Cardiac fibroblast (primary cell): ENCODE results near the gene BRK1.
"Not testable (repeated sequence)": the region's sequence is repeated elsewhere in the genome, so short reads cannot be mapped to it uniquely, and the experiment has no call there.

ENCODE experiments used
- DNase-seq, 2 donors: peaks; one replicate each; pipeline versions ENCODE4 v3.0.0 to v3.0.0-alpha.2; 2010; ENCODE audit warnings: low read depth in 2 of 2
- H3K4me3 ChIP-seq, 2 donors: replicated peaks in 1 of 2; 1 replicate in 1 of 2; 2 replicates in 1 of 2; pipeline ENCODE4 v1.5.1; 2011; ENCODE audit warnings: low read depth in 2 of 2, low read length in 2 of 2, mild to moderate bottlenecking in 2 of 2, moderate library complexity in 1 of 2
- TF ChIP-seq, protein P1 (sequence below): IDR thresholded peaks from one replicate; pipeline ENCODE4 v1.5.1; 2011; ENCODE audit warnings: low read depth, mild to moderate bottlenecking, low read length, inconsistent platforms

The BRK1 gene

DNA sequence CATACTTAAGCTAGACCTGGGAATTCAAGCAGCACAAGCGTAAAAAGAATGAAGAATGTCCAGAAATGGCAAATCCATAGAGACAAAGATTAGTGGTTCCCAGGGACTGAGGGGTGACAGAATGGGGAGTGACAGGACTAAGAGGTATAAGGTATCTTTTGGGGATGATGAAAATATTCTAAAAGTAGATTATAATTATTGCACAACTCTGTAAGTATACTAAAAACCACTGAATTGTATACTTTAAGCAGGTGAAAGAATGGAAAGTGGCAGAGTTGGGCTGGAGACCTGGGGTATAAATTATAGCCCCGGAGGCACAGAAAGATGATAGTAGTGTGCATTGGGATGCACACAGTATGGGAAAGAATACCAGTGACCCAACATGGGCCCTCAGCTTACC lies 5.6 kb downstream of the BRK1 start:
- H3K4me3 ChIP-seq, result no peak overlapping the region
- DNase-seq, result no peak
- TF ChIP-seq, protein P1, sequence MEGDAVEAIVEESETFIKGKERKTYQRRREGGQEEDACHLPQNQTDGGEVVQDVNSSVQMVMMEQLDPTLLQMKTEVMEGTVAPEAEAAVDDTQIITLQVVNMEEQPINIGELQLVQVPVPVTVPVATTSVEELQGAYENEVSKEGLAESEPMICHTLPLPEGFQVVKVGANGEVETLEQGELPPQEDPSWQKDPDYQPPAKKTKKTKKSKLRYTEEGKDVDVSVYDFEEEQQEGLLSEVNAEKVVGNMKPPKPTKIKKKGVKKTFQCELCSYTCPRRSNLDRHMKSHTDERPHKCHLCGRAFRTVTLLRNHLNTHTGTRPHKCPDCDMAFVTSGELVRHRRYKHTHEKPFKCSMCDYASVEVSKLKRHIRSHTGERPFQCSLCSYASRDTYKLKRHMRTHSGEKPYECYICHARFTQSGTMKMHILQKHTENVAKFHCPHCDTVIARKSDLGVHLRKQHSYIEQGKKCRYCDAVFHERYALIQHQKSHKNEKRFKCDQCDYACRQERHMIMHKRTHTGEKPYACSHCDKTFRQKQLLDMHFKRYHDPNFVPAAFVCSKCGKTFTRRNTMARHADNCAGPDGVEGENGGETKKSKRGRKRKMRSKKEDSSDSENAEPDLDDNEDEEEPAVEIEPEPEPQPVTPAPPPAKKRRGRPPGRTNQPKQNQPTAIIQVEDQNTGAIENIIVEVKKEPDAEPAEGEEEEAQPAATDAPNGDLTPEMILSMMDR, result no peak

DNA sequence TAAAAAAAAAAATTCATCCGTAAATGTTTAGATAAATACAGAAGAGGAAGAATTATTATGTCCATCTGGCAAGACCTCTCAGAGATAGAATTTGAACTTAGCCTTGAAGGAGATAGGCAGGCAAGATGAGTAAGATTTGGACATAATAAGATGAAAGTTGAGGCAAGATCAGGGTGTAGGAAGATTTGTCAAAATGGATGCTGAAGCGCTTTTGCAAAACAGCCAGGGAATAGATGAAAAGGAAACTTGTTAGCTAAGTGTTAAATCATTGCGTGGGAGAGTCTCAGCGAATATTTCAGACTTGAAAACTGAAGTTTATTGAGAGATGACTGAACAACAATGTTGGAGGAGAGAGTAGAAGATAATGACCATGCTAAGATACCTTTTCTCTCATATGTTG lies 7.2 kb downstream of the BRK1 start:
- no peak for DNase-seq
- H3K4me3 ChIP-seq, result no peak overlapping the region
- TF ChIP-seq, protein P1, result no peak

DNA sequence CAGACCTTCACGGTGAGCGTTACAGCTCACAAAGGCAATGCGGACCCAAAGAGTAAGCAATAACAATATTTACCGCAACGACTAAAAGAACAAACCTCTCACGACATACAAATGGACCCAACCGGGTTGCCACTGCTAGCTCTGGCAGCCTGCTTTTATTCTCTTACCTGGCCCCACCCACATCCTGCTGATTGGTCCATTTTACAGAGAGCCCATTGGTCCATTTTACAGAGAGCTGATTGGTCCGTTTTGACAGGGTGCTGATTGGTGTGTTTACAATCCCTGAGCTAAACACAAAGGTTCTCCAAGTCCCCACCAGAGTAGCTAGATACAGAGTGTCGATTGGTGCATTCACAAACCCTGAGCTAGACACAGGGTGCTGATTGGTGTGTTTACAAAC lies 20.4 kb downstream of the BRK1 start:
- DNase-seq, result not testable (repeated sequence)

DNA sequence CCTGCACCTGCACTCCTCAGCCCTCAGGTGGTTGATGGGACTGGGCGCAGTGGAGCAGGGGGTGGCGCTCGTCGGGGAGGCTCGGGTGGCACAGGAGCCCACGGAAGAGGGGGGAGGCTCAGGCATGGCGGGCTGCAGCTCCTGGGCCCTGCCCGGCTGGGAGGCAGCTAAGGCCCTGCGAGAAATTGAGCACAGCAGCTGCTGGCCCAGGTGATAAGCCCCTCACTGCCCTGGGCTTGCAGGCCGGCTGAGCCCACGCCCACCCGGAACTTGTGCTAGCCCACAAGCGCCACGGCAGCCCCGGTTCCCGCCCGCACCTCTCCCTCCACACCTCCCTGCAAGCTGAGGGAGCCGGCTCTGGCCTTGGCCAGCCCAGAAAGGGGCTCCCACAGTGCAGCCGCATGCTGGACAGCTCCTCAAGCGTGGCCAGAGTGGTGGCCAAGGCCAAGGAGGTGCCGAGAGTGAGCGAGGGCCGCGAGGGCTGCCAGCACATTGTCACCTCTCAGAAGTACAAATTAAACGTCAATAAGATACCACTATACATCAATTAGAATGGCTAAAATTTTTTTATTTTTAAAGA lies 21.0 kb downstream of the BRK1 start:
- no peak for DNase-seq
- TF ChIP-seq, protein P1, result no peak
- H3K4me3 ChIP-seq, result no peak overlapping the region

More for the DNA sequence above, 20.4 kb downstream of the BRK1 start:
- H3K4me3 ChIP-seq, result not testable (repeated sequence)

DNA sequence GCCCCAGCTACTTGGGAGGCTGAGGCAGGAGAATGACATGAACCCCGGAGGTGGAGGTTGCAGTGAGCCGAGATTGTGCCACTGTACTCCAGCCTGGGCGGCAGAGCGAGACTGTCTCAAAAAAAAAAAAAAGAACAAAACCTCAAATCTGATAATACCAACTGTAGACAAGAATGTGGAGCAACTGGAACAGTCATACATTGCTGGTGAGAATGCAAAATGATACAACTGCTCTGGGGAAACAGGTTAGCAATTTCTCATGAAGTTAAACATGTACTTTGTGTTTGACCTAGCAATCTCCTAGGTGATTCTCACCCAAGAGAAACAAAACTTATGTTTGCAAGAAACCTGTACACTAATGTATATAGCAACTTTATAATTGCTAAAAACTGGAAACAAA lies 21.7 kb downstream of the BRK1 start:
- TF ChIP-seq, protein P1, result no peak
- H3K4me3 ChIP-seq, result no peak overlapping the region
- DNase-seq, result peak in 1 of 2 donors; percentile 15

DNA sequence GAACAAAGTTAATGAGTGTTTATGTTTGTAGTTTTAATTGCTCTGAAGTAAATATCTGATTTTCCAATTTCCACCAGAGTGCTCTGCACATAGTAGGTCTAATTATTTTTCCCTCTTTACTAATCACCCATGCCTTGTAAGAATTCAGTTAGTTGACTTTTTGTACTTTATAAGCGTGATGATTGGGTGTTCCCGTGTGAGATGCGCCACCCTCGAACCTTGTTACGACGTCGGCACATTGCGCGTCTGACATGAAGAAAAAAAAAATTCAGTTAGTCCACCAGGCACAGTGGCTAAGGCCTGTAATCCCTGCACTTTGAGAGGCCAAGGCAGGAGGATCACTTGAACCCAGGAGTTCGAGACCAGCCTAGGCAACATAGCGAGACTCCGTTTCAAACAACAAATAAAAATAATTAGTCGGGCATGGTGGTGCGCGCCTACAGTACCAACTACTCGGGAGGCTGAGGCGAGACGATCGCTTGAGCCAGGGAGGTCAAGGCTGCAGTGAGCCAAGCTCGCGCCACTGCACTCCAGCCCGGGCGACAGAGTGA lies 25.6 kb downstream of the BRK1 start:
- no peak for DNase-seq
- TF ChIP-seq, protein P1, result no peak
- H3K4me3 ChIP-seq, result peak overlapping the region in 1 of 2 donors; percentile 82

DNA sequence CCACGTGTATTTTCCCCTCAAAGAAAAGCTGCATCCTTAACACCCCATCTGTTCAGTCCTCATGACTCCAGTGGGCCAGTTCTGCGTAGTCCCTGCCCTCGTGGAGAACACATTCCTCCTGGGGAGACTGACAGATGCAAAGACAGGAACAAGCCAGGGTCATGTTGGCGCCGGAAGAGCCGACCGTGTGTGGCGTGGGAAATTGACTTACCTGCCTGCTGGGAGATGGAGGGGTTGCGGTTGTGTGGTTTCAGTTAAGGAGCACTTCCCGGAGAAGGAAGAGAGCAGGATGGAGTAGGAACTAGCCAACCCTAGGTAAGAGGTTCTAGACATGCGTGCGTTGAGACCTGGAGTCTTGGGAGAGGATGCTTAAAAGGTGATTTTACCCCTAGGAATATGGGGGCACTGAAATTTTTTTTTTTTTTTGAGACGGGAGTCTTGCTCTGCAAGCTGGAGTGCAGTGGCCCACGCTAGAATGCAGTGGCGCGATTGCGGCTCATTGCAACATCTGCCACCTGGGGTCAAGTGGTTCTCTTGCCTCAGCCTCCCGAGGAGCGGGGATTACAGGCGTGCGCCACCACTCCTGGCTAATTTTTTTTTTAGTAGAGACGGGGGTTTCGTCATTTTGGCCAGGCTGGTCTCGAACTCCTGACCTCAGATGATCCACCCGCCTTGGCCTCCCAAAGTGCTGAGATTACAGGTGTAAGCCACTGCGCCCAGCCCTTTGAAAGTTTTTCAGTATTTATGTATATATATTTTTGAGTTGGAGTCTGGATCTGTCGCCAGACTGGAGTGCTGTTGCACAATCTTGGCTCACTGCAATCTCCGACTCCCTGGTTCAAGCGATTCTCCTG lies 27.5 kb downstream of the BRK1 start:
- peak in 1 of 2 donors; percentile 27 for DNase-seq
- H3K4me3 ChIP-seq, result peak overlapping the region; percentile 80 to 82
- TF ChIP-seq, protein P1, result no peak
